Islet precursor cell (in vitro differentiated cells): ENCODE data around the gene PLEKHA1.

ENCODE experiments used
- DNase-seq: peaks from one replicate; pipeline ENCODE4 v3.0.0-alpha.2; 2018

PLEKHA1 gene

DNA sequence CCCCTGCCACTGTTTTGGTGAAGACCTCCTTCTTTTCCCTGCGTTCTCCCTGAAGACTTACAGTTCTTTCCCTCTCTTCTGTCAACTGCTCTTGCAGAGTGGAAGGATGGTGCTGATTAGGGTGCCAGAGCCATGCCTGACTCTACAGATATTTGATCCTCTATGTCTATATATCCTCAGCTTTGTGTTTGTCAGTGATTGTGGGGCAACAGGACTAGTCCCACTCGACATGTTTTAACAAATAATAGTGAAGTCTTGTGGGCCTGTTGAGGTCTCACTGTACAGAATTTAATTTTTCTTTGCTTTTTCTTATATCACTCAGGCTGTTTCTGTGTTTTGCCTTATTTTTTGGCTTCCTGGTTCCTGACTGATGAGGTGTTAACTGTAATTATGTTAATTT lies 5.0 kb downstream of the PLEKHA1 start:
- DNase-seq = no peak

DNA sequence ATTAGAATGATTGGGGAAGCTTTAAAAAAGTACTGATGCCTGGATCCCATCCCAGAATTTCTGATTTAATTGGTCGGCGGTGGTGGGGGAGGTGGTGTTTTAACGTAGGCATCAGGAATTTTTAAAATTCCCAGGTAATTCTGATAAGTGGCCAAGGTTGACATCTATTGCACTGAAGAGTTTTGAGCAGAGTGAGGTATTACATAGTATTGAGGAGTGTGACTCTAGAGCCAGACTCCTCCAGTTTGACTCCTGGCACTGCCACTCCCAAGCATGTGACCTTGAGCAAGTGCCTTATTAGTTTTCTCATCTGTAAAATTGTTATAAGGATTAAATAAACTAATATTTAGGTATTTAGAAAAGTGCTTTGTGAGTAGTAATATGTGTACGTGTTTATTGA lies 6.2 kb downstream of the PLEKHA1 start:
- no peak for DNase-seq

DNA sequence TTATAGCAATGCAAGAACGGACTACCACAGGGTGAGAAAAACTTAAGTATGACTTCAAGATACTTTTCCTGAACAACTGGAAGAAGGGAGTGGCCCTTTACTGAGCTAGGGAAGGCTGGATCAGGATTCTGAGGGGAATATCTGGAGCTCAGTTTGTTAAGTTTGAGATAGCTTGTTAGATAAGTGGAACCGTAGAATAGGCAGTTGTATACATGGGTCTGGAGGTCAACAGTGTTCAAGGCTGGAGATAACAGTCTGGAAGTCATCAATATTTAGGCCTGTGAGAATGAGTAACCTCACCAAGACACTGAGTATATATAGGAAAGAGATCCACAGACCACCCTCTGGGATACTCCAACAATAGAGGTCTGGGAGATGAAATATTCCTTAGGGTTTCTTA lies 7.2 kb downstream of the PLEKHA1 start:
- DNase-seq = no peak

DNA sequence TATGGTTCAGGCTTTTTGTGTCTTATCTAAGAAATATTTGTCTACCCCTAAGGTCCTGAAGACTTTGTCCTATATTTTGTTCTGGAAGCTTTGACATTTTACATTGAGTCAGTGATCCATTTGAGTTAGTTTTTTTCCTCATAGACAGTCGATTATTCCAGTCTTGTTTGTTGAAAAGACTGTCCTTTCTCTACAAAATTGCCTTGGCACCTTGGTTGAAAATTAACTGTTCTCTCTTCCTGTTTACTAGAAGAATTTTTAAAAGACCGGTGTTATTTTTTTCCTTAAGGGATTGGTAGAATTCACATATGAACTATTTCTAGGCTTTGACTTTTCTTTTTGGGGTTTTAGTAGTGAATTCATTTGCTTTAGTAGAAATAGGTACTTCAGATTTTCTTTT lies 12.0 kb downstream of the PLEKHA1 start:
- no peak for DNase-seq

DNA sequence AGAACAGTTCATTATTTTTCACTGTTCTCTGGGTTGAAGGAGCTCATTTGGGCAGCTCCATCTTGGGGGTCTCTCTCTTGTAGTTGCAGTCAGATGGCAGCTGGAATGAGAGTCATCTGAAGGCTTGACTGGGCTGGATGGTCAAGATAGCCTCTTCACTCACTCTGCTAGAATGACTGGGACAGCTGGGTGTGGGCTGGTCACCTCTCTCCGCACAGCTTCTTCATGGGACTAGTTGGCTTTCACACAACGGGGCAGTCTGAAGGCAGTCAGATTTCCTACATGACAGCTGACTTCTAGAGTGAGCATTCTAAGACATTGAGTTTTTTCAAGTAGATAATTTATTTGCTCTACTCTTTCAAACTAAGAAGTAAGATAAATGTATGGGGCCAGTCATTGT lies 13.1 kb downstream of the PLEKHA1 start:
- no peak for DNase-seq

DNA sequence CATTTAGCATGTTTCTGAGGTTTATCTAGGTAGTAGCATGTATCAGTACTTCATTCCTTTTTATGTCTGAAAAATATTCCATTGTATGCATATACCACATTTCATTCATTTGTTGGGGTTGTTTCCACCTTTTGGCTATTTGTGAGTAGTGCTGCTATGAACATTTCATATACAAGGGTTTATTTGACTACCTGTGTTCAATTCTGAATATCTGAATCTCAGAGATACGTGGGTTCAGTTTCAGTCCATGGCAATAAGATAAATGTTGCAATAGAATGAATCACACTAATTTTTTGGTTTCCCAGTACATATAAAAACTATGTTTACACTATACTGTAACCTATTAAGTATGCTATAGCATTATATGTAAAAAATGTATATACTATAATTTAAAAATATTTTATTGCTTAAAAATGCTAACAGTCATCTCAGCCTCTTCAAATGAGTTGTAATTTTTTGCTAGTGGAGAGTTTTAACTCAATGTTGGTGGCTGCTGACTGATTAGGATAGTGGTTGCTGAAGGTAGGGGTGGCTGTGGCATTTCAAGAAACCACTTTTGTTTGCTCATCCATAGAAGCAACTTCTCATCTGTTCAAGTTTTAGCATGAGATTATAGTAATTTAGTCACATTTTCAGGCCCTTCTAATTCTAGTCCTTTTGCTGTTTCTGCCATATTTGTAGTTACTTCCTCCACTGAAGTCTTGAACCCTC lies 13.9 kb downstream of the PLEKHA1 start:
- no peak for DNase-seq

DNA sequence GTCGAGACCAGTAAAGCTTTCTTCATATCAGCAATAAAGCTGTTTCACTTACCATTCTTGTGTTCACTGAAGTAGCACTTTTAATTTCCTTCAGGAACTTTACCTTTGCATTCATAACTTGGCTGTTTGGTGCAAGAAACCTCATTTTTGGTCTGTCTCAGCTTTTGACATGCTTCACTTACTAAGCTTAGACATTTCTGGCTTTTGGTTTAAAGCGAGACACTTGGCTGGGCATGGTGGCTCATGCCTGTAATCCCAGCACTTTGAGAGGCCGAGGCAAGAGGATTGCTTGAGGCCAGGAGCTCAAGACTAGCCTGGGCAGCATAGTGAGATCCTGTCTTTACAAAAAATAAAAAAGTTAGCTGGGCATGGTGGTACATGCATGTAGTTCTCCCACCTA lies 15.8 kb downstream of the PLEKHA1 start:
- DNase-seq = no peak

DNA sequence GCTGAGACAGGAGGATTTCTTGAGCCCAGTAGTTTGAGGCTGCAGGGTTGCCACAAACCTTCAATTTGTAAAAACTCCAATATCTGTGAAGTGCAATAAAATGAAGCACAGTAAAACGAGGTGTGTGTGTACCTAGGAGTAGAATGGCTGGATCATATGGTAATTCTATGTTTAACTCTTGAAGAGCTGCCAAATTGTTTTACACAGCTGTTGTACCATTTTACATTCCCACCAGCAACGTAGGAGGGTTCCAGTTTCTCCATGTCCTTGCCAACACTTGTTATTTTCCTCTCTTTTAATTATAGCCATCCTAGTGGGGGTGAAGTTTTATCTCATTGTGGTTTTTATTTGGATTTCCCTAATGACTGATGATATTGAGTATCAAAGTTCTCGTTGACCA lies 16.2 kb downstream of the PLEKHA1 start:
- no peak for DNase-seq

DNA sequence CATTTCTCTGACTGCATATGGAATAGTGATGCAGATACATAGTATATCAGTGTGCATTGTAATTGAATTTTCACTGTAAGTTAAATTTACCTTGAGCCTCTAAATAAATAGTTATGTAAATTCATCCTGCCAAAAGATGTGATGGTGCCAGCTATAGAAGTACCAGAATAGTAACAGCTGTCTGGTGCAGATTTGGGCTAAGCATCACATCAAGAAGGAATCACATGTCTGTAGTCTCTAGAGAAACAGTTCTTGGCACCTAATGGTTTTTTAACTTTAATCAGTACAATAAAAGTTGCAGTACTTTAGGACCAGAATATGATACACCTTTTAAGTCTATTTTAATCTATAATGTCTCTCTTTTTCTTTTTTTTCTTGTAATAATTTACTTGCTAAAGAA lies 17.4 kb downstream of the PLEKHA1 start:
- DNase-seq = no peak

DNA sequence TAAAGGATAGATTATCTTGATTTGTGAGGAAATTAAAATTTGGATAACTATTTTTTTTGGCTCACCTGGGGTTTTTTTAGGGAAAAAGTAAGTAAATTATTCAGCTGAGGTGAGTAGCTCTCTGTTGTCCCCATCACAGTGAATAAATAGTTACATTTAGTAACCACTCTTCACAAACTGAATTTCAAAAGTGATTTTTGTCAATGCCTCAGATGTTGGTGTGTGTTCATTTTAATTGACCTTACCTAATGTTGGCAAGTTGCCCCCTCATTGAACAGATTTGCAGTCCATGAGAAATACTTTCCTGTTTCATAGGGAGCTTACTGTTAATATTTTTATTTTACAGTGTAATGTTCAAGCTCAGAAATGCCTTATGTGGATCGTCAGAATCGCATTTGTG lies 18.3 kb downstream of the PLEKHA1 start:
- no peak for DNase-seq

DNA sequence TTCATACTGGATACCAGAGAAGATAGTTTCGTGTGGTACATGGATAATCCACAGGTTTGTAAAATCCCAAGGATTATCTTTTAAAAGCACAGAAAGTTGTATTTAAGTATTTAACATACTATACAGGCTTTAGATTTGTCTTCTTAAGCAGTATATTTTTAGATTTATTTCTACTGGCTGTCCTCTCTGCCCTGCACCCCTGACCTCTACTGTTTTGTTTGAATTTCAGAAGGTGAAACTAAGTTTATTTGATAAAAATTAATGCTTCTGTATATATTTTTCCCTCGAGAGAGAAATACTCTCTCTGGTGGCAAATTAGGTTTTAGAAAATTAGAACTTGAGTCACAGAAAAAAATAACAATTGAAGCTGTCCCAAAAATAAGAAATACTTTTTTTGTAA lies 18.8 kb downstream of the PLEKHA1 start:
- no peak for DNase-seq

DNA sequence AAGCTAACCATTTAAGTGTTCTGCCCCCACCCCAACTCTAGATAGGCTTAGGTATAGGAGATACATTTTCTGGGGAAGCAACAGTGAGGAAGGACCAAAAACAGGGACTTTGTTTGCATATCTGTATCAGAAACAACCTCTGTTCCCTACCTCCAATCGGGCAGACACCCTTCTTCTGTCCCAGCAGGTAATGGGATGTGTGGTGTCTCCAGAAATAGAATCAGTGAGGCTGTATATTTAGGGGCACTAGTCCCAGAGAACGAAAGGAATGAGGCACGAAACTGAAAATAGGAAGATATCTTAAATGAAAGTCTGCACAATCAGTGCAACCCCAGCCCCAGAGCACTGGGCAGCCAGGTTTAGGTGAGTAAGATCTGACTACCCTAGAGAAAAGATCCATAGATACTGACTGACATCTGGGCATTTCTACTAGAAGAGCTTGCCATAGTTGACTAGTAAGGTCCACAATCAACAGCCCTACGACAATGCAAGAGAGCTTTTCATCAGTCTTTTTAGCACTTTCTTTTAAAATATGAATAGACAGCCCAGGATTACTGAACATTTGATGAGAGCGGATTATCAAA lies 28.1 kb downstream of the PLEKHA1 start:
- DNase-seq = no peak

DNA sequence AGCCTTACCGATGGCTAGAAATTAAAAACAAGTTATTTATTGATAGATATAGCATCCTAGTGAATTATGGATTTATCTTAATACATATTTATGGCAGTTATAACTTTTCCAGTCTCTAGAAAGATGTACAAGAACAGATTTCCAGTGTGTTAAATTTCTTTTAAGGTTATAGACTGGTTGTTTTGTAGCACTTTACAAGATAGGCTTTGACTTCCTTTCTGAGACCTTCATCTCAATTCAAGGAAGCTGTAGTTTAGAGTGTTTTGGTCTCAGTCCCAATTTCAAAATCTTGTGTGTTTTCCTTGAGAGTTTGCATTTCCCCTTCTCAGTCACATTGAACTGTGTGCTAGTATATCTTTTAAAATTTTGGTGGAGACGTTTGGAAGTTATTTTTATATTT lies 30.1 kb downstream of the PLEKHA1 start:
- DNase-seq = no peak

DNA sequence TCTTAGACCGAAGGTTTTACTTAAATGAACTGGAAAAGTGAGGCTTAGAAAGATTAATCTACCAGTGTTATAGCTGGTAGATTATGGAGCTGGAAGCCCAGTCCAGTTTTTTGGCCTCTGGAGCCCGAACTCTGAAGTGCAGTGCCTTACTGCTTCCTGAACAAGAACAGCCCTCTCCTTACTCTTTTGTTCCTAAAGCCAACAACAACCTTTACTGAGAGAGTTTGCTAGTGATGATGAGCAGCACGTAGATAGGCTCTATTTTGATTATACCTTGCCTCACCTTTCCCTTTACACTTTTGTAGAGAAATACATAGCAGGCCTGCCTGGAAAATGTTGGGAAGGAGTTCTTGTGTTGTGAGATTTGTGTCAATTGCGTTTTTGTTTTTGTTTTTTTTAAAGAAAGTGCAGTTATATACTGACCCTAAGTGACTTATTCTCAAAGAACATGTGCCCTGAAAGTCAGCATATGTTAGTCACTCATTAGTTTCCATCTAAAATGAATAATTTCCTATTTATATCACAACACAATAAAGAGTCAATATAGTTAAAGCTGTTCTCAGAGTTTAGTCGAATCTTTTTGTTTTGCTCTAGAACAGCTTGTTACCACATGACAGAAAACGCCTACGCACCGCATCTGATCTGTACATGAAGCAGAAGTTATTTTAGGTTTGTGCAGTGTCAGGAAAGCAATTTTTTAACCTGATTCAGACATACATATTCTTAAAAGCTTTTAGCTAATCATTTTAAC lies 33.0 kb downstream of the PLEKHA1 start:
- DNase-seq = no peak

DNA sequence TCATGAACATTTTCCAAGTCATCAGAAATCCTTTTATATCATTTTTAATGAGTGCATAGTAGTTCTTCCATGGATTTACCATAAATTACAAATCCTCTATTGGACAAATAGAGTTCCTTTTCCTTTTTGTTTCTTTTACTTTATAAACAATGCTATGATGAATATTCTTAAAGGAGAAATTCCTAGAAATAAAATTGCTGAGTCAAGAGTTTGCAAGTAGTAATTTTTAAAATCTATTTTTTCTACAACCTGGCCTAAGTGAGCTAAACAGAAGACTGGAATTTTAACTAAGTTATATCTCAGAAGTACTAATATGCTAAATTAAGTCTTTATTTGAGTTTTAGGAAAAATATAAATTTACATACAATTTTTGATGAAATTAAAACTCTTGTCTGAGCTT lies 38.8 kb downstream of the PLEKHA1 start:
- no peak for DNase-seq

DNA sequence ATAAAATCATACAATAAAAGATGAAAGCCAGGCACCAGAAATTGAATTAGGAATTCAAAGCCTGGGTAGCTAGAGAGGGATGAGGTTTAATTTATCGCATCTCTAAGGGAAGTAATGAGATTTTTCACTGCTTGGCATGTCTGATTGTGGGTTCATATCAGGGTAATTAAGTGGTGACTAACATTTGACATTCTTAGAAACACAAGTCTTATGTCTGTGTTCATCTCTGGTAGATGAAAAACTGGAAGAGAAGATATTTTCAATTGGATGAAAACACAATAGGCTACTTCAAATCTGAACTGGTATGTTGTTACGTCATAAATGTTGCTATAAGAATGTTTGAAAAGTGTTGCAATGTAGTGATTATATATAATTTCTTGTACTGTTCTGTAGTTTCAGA lies 43.2 kb downstream of the PLEKHA1 start:
- DNase-seq = no peak

DNA sequence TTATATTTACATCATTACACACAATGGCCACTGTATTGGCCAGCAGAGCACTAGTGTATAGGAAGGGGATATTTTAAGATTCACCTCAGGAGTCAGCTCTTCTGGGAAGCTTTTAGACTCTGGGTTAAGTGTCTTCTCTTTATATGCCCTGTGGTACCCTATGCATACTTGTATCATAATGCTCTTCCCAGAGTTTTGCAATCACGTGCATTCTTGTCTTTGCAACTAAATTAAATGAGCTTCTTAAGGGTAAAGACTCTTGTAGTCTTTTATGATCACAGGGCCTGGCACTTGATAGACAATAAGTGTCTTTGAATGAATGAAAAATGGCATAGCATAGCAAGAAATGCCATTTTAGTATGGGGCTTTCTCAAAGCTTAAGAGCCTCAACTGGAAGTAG lies 44.5 kb downstream of the PLEKHA1 start:
- DNase-seq = no peak

DNA sequence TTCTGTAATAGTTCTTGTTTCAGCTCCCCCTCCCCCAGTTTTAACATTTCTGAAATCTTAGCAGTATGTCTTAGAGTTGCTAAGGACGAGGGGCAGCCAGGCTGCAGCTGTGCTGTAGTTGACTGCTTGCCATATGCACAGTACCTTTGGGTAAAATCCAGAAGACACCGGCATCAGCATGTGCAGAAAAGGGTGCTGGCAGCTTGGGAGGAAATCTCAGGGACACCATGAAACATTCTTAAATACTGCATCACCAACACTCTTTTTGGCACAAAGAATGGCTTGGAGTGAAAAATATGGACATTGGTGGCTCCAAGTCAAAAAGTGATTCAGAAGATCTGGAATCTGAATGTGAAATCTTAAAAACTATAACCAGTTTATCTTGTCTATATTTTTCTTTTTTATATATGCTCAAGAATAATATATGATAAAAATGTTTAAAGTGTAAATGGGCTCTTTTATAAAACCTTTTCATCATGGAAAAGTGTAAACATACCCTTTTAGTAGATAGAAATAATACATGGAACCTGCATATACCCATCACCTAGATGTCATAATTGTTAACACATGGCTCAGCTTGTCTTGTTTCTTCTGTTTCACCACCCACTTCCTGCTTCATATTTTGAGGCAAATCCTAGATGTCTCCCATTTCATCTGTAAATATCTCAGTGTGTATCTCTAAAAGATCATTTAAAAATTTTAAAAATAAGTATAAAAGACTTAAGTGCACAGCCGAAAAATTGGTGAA lies 45.5 kb downstream of the PLEKHA1 start:
- DNase-seq = no peak

DNA sequence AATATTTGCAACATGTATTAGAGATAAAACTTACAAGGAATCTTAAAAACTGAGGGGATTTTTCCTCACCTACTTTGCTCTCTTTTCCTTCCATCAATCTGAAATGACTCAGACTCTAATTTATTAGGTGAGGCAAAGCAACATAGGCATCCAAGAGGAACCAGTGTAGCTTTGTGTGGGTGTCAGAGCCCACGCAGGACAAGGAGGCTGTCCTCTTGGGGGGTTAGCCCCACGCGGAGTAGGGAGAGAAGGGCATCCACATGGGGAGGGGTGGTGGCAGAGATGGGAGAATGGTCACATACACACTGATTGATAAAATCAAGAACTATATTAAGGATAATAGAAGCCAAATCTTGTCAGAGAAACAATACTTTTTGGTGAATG lies 46.1 kb downstream of the PLEKHA1 start:
- DNase-seq = no peak

DNA sequence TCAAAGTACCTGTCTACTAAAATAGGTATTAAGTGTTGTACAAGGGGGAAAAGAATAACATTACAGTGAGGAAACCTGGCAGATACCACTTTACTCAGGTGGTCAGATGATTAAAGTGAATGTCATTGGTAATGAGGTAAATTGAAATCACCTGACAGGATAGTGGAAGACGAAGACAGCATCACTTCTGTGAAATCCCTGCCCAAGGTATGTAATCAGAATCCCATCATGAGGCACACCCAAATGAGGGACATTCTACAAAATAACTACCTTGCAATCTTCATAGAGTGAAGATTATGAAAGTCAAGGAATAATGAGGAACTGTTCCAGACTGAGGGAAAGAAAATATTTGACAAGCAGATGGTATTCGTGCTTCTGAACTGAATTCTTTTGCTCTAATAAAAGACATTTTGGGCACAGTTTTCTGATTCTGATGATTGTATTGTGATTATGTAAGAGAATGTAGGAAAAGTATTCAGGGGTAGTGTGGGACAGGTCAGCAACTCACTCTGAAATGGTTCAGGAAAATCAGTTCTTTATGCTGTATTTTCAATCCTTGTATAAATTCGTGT lies 46.6 kb downstream of the PLEKHA1 start:
- no peak for DNase-seq

DNA sequence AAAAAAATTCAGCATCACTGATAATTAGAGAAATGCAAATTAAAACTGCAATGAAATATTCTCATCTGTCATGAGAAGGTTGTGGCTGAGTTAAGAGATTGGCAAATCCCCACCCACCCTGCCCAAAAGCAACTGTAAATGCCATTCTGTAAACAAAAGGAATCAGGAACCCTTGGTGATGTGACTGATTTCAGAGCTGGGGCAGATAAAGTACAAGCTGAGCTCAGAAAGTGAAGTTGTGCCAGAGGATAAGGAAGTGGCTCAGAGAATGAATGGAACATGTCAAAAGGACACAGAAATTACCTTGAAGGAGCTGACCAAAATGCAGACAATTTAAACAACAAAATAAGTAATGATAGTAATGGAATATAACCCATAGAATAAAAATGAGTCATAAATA lies 47.2 kb downstream of the PLEKHA1 start:
- no peak for DNase-seq

DNA sequence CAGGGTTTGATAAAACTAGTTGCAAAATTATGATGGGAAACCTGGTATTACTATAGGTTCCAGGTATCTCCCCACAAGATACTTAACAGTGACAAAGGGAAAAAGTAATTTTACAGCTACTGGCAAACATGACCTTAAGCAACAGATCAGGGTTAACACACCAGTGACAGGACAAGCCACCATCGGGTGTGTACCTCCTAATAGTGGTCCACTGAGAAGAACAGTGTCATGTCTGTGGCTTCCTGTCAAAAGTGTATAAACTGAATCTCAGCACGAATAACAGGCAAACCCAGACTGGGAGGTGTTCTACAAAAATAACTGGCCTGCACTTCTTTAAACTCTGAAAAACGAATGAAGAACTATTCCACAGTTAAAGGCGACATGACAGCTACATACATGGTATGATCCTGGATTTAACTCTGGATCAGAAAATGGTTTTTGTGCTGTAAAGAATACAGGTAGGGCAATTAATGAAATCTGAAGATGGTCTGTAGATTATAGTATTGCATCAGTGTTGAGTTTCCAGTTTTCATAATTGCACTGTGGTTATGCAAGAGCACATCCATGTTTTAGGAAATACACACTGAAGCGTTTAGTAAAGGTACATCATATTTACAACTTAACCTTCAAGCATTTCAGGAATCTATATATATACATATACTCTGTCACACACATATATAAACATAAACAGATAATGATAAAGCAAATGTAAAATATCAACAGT lies 47.9 kb downstream of the PLEKHA1 start:
- DNase-seq = no peak

DNA sequence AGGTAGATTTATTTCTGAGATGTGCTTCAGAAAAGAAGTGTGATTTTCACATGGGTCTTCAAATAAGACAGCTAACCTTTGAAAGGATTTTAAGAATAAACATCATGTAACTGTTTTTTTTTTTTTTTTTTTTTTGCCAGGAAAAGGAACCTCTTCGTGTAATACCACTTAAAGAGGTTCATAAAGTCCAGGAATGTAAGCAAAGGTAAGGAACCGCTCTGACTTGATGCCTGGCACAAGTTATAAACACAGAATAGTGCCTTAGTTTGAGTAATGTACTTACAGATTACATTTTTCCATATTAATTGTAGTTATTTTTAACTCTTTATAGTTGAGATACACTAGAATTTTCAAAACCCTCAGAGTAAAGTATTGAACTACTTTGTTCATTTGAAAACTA lies 49.6 kb downstream of the PLEKHA1 start:
- no peak for DNase-seq
